Panc1 (cell line): Measurements from ENCODE around the gene KIAA1614. TPM values are rescaled to one million over a fixed set of nuclear protein-coding genes. Genes with fewer than 3 reads are reported as not detected.

ENCODE experiments used
- ATAC-seq: fragments of 200-7000 bp; cut with Tn5 transposase; 2 replicates; pipeline ENCODE4 v1.9.1; 2020; ENCODE audit warnings: mild to moderate bottlenecking, moderate library complexity
- BruUV-seq: library from RNA; stranded (reverse); fragments of 400-500 nt; replicated peaks from 2 replicates; lab custom pipeline; 2021; lab: Mats Ljungman, UMichigan
- CTCF ChIA-PET: fragments of 300-600 bp; sonication (Branson Sonifier 250); formaldehyde crosslinking; loops from one replicate; lab custom pipeline; 2022; ENCODE audit warnings: antibody characterized with exemption; lab: Charles Lee
- POLR2A ChIA-PET: fragments of 300-600 bp; sonication (Branson Sonifier 250); formaldehyde crosslinking; loops from one replicate; lab custom pipeline; 2022; ENCODE audit warnings: antibody characterized with exemption; lab: Charles Lee
- DNase-seq: peaks from one replicate; pipeline ENCODE4 v3.0.0-alpha.2; 2010; ENCODE audit warnings: low read depth, low spot score
- H3K27ac ChIP-seq: 2 replicates; pipeline ENCODE4 v1.5.1; 2011; ENCODE audit warnings: mild to moderate bottlenecking, low read length, inconsistent platforms
- H3K27me3 ChIP-seq: fragments of 200-500 bp; sonication (Bioruptor generic); 2 replicates; pipeline ENCODE4 v1.6.0; 2014; ENCODE audit warnings: low read length, inconsistent platforms; ENCODE audit not compliant: control insufficient read depth, insufficient read depth
- H3K36me3 ChIP-seq: fragments of 200-500 bp; sonication (Bioruptor generic); 2 replicates; pipeline ENCODE4 v1.5.1; 2014; ENCODE audit warnings: inconsistent platforms, mild to moderate bottlenecking, low read length, moderate library complexity; ENCODE audit not compliant: control insufficient read depth, insufficient read depth
- H3K4me1 ChIP-seq: 2 replicates; pipeline ENCODE4 v1.5.1; 2011; ENCODE audit warnings: inconsistent platforms, mild to moderate bottlenecking, low read length, moderate library complexity; ENCODE audit not compliant: control insufficient read depth, insufficient read depth
- H3K4me3 ChIP-seq, 2 experiments: 2 replicates each; pipeline ENCODE4 v1.5.1; 2011 to 2012; ENCODE audit warnings: low read depth in 2 of 2, low read length in 2 of 2, mild to moderate bottlenecking in 2 of 2, inconsistent platforms in 1 of 2, moderate library complexity in 1 of 2
- H3K9me3 ChIP-seq: fragments of 200-500 bp; sonication (Bioruptor generic); 2 replicates; pipeline ENCODE4 v1.5.1; 2014; ENCODE audit warnings: low read depth, mild to moderate bottlenecking, inconsistent platforms, low read length, moderate library complexity; ENCODE audit not compliant: control insufficient read depth, insufficient read depth
- CTCF ChIP-seq: fragments of 450-650 bp; IDR thresholded peaks from 2 replicates; pipeline ENCODE4 v1.5.1; 2017; ENCODE audit warnings: mild to moderate bottlenecking
- POLR2AphosphoS5 ChIP-seq: IDR thresholded peaks from 2 replicates; pipeline ENCODE4 v1.6.1; 2012; ENCODE audit warnings: mild to moderate bottlenecking, low read depth, low read length, moderate library complexity
- REST ChIP-seq, 2 experiments: IDR thresholded peaks; 2 replicates each; pipeline ENCODE4 v1.6.1; 2011 to 2012; ENCODE audit warnings: low read depth in 2 of 2, control low read depth in 1 of 2, low read length in 1 of 2, mild to moderate bottlenecking in 1 of 2, moderate library complexity in 1 of 2; ENCODE audit not compliant: insufficient read depth in 1 of 2
- SIN3A ChIP-seq: IDR thresholded peaks from 2 replicates; pipeline ENCODE4 v1.6.1; 2012; ENCODE audit warnings: low read depth, mild to moderate bottlenecking, low read length, moderate library complexity, borderline replicate concordance; ENCODE audit not compliant: insufficient read depth
- TCF7L2 ChIP-seq: IDR thresholded peaks from 2 replicates; pipeline ENCODE4 v1.6.1; 2011; ENCODE audit warnings: mild to moderate bottlenecking, low read depth, low read length, inconsistent platforms
- in situ Hi-C: cut with HindIII; loops from 2 replicates; pipeline ENCODE4 v1.10.0; 2016; ENCODE audit warnings: low sequenced_read_pairs, low pct_unique_long_range_greater_than_20kb
- intact Hi-C: fragments of 100-400 bp; cut with micrococcal nuclease; formaldehyde crosslinking; loops from one replicate; pipeline ENCODE4 v1.10.0; 2022; ENCODE audit not compliant: unreplicated experiment
- total RNA-seq: library from RNA; stranded (reverse); gene quantifications from one replicate; pipeline ENCODE4 v1.2.1, GENCODE V29; 2021; ENCODE audit not compliant: unreplicated experiment

Gene KIAA1614
- total RNA-seq, 1 experiment from 2014 or later: 0.80 TPM

GRCh38 chr1:180915426-180915965, 2.8 kb downstream of the KIAA1614 start:
- TF ChIP-seq POLR2AphosphoS5 (no peak), REST (IDR thresholded peaks at IDR 0.05; ENCODE audit: insufficient read depth in 1 of 2, low read depth in 2 of 2, low read length in 1 of 2) (no peak), TCF7L2 (no peak), SIN3A (no peak)
- no peak overlapping the region for H3K4me3 ChIP-seq
- DNase-seq (no peak), ATAC-seq (no peak)
- H3K4me1 ChIP-seq: peaks cover 3% of the 10 kb centered on the region; the same call in 1 of the 2 replicates
- no peaks in the 10 kb centered on the region for H3K9me3 ChIP-seq
- H3K36me3 ChIP-seq: no peaks in the 10 kb centered on the region
- in situ Hi-C loops: no loop called here
- no peaks in the 10 kb centered on the region for H3K27me3 ChIP-seq
- CTCF ChIA-PET: no interaction called here
- intact Hi-C loops: no loop called here
- BruUV-seq: no TSS peak
- H3K27ac ChIP-seq: no peak overlapping the region
- POLR2A ChIA-PET: no interaction called here

GRCh38 chr1:180916012-180916770, 3.5 kb downstream of the KIAA1614 start:
- DNase-seq (no peak), ATAC-seq (no peak)
- in situ Hi-C loops (no loop called here), intact Hi-C loops (no loop called here)
- BruUV-seq: no TSS peak
- peaks cover 3% of the 10 kb centered on the region; the same call in 1 of the 2 replicates for H3K4me1 ChIP-seq
- H3K9me3 ChIP-seq: no peaks in the 10 kb centered on the region
- H3K36me3 ChIP-seq: no peaks in the 10 kb centered on the region
- ChIA-PET POLR2A (no interaction called here), CTCF (interaction anchor here (0.6 kb wide), 1 partner anchor 32 kb away, joined by 5 read pairs; no protein-coding TSS in a partner anchor)
- TF ChIP-seq POLR2AphosphoS5: no peak
- no peak for TF ChIP-seq REST (IDR thresholded peaks at IDR 0.05; ENCODE audit: insufficient read depth in 1 of 2, low read depth in 2 of 2, low read length in 1 of 2)
- no peak for TF ChIP-seq TCF7L2
- TF ChIP-seq SIN3A: no peak
- no peak for TF ChIP-seq CTCF
- H3K27me3 ChIP-seq: no peaks in the 10 kb centered on the region
- no peak overlapping the region for H3K27ac ChIP-seq
- no peak overlapping the region for H3K4me3 ChIP-seq
